ENCODE data around the gene KCND2.

Gene KCND2

GRCh38 chr7:120794106-120794729 is 521.2 kb downstream of the KCND2 start:
- no peak for TF ChIP-seq RAD21 (IDR thresholded peaks at IDR 0.05; ENCODE audit: low read depth)
- no peak for TF ChIP-seq EGR1 (IDR thresholded peaks at IDR 0.05)
- TF ChIP-seq, protein P1, sequence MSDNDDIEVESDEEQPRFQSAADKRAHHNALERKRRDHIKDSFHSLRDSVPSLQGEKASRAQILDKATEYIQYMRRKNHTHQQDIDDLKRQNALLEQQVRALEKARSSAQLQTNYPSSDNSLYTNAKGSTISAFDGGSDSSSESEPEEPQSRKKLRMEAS (IDR thresholded peaks at IDR 0.05), result peak; percentile 73
- TF ChIP-seq USF1 (IDR thresholded peaks at IDR 0.05), result peak; percentile 56

DNA sequence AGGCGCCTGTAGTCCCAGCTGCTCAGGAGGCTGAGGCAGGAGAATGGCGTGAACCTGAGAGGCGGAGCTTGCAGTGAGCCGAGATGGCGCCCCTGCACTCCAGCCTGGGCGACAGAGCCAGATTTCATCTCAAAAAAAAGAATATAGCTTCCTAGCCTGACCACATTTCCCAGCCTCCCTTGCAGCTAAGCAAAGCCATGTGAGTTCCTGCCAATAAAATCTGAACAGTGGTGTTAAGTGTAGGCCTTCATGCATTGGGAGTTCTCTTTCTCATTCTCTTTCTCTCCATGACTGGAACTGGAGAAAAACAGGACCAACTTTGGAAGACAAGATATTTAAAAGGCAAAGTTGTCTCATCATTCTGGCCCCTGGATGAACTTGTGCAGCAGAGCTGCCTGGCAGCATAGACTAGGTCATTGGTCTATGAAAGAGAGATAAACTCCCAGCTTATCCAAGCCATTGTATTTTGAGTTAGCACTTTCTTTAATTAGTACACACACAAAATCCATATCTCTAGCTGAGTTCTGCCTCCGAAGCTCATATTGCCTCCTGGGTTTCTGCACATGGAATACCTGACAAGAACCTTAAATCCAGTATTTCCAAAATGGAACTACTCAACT is 524.2 kb downstream of the KCND2 start:
- no peak for TF ChIP-seq RAD21 (IDR thresholded peaks at IDR 0.05; ENCODE audit: low read depth)
- no peak for TF ChIP-seq REST (IDR thresholded peaks at IDR 0.05; ENCODE audit: low read depth)
- no peak for TF ChIP-seq EGR1 (IDR thresholded peaks at IDR 0.05)
- TF ChIP-seq CREB1 (IDR thresholded peaks at IDR 0.05; ENCODE audit: low read depth), result no peak
- no peak for TF ChIP-seq FOXM1 (IDR thresholded peaks at IDR 0.05; ENCODE audit: borderline replicate concordance, low read depth)
- no peak for TF ChIP-seq USF1 (IDR thresholded peaks at IDR 0.05)
- no peak for TF ChIP-seq TCF12 (IDR thresholded peaks at IDR 0.05; ENCODE audit: low read depth)
- TF ChIP-seq NFIC (IDR thresholded peaks at IDR 0.05), result no peak
- no peak for TF ChIP-seq TAF1 (IDR thresholded peaks at IDR 0.05; ENCODE audit: low read depth)
- TF ChIP-seq TEAD4 (IDR thresholded peaks at IDR 0.05), result no peak
- TF ChIP-seq ZBTB7A (IDR thresholded peaks at IDR 0.05; ENCODE audit: low read depth), result no peak
- TF ChIP-seq, protein P1 (IDR thresholded peaks at IDR 0.05), result no peak
- no peak for TF ChIP-seq YY1 (IDR thresholded peaks at IDR 0.05; ENCODE audit: low read depth)
- no peak for TF ChIP-seq EP300 (IDR thresholded peaks at IDR 0.05; ENCODE audit: borderline replicate concordance)

DNA sequence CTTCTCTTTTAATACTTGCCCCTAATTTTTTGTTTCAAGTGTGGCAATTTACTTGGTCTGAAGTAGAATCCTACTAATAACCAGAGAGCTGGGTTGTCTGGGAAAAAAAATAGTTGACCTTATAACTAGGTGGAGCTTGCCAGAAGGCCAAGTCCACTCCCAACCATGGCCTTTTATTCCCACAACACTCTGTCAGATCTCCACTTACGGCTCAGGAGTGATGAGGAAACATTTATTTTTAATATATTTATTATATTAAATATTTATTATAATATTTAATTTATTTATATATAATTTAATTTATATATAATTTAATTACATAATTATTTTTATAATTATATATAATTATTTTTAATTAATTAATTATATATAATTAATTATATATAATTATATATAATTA is 526.2 kb downstream of the KCND2 start:
- TF ChIP-seq ZBTB7A (IDR thresholded peaks at IDR 0.05; ENCODE audit: low read depth) (no peak), TAF1 (IDR thresholded peaks at IDR 0.05; ENCODE audit: low read depth) (no peak), RAD21 (IDR thresholded peaks at IDR 0.05; ENCODE audit: low read depth) (no peak), YY1 (IDR thresholded peaks at IDR 0.05; ENCODE audit: low read depth) (no peak), TEAD4 (IDR thresholded peaks at IDR 0.05) (no peak), NFIC (IDR thresholded peaks at IDR 0.05) (no peak), CEBPB (IDR thresholded peaks at IDR 0.05) (no peak), REST (IDR thresholded peaks at IDR 0.05; ENCODE audit: low read depth) (no peak), TCF12 (IDR thresholded peaks at IDR 0.05; ENCODE audit: low read depth) (no peak), EP300 (IDR thresholded peaks at IDR 0.05; ENCODE audit: borderline replicate concordance) (no peak), USF1 (IDR thresholded peaks at IDR 0.05) (no peak), EGR1 (IDR thresholded peaks at IDR 0.05) (no peak), CREB1 (IDR thresholded peaks at IDR 0.05; ENCODE audit: low read depth) (no peak), FOXM1 (IDR thresholded peaks at IDR 0.05; ENCODE audit: borderline replicate concordance, low read depth) (no peak)
- TF ChIP-seq, protein P1 (IDR thresholded peaks at IDR 0.05), result no peak
